GM23248 (cell line): Measurements from ENCODE around the gene SEC24B. TPM values are rescaled to one million over a fixed set of nuclear protein-coding genes. Genes with fewer than 3 reads are reported as not detected.

ENCODE experiments used
- DNase-seq: peaks from one replicate; pipeline ENCODE4 v3.0.0-alpha.2; 2015
- H2AFZ ChIP-seq: fragments of 200-600 bp; sonication (generic); 2 replicates; pipeline ENCODE4 v1.6.1; 2016; ENCODE audit warnings: antibody characterized with exemption
- H3F3A ChIP-seq: fragments of 200-600 bp; sonication (generic); 2 replicates; pipeline ENCODE4 v1.6.1; 2016; ENCODE audit warnings: mild to moderate bottlenecking, antibody characterized with exemption, mixed run types; ENCODE audit not compliant: insufficient read depth
- H3K27ac ChIP-seq: fragments of 200-600 bp; sonication (generic); 2 replicates; pipeline ENCODE4 v1.5.1; 2016; ENCODE audit warnings: mild to moderate bottlenecking
- H3K27me3 ChIP-seq: fragments of 200-600 bp; sonication (generic); replicated peaks from 2 replicates; pipeline ENCODE4 v1.6.1; 2016; ENCODE audit warnings: mild to moderate bottlenecking; ENCODE audit not compliant: insufficient read depth
- H3K36me3 ChIP-seq: fragments of 200-600 bp; sonication (generic); 2 replicates; pipeline ENCODE4 v1.6.1; 2016; ENCODE audit warnings: low read depth, mild to moderate bottlenecking
- H3K4me1 ChIP-seq: fragments of 200-600 bp; sonication (generic); 2 replicates; pipeline ENCODE4 v1.6.1; 2016; ENCODE audit warnings: mild to moderate bottlenecking; ENCODE audit not compliant: insufficient read depth
- H3K4me2 ChIP-seq: fragments of 200-600 bp; sonication (generic); one replicate; pipeline ENCODE4 v1.6.1; 2016; ENCODE audit warnings: mild to moderate bottlenecking; ENCODE audit not compliant: unreplicated experiment
- H3K4me3 ChIP-seq: fragments of 200-600 bp; sonication (generic); 2 replicates; pipeline ENCODE4 v1.5.1; 2016; ENCODE audit warnings: mild to moderate bottlenecking
- H3K79me2 ChIP-seq: fragments of 200-600 bp; sonication (generic); 2 replicates; pipeline ENCODE4 v1.6.1; 2016; ENCODE audit warnings: mild to moderate bottlenecking; ENCODE audit not compliant: insufficient read depth
- H3K9ac ChIP-seq: fragments of 200-600 bp; sonication (generic); 2 replicates; pipeline ENCODE4 v1.6.1; 2016; ENCODE audit warnings: mild to moderate bottlenecking
- H3K9me2 ChIP-seq: fragments of 200-600 bp; sonication (generic); 2 replicates; pipeline ENCODE4 v1.6.1; 2016; ENCODE audit warnings: mixed run types, mild to moderate bottlenecking, moderate library complexity; ENCODE audit not compliant: insufficient read depth
- H3K9me3 ChIP-seq: fragments of 200-600 bp; sonication (generic); one replicate; pipeline ENCODE4 v1.6.1; 2017; ENCODE audit warnings: low read depth
- H4K20me1 ChIP-seq: fragments of 200-600 bp; sonication (generic); 2 replicates; pipeline ENCODE4 v1.6.0; 2016; ENCODE audit not compliant: insufficient read depth
- EZH2 ChIP-seq: fragments of 200-600 bp; sonication (generic); IDR thresholded peaks from 2 replicates; pipeline ENCODE4 v1.6.1; 2018; ENCODE audit warnings: antibody characterized with exemption, mild to moderate bottlenecking; ENCODE audit not compliant: insufficient read depth, poor library complexity, severe bottlenecking
- EZH2phosphoT487 ChIP-seq: fragments of 200-600 bp; sonication (generic); IDR thresholded peaks from 2 replicates; pipeline ENCODE4 v1.6.1; 2018; ENCODE audit warnings: antibody characterized with exemption, moderate library complexity, mild to moderate bottlenecking, low read depth; ENCODE audit not compliant: insufficient read depth
- WGBS, 2 experiments: methylation state at CpG; one replicate each; pipeline ENCODE4 v1.1.6; 2015 to 2017; ENCODE audit warnings: low lambda C conversion rate in 2 of 2, low coverage in 1 of 2; ENCODE audit errors: missing lambda C conversion rate in 2 of 2; 5-methylcytosine and 5-hydroxymethylcytosine counted together
- in situ Hi-C: fragments of 300-500 bp; cut with MboI; formaldehyde crosslinking; loops from 2 replicates; pipeline ENCODE4 v1.15.0; 2020
- polyA plus RNA-seq: library from polyadenylated mRNA; unstranded; fragments of >200 nt; fragmentation: Nextera tagmentation; extraction: Ambion mirVana; gene quantifications from 2 replicates; pipeline ENCODE4 v1.2.1, GENCODE V29; 2016
- total RNA-seq: library from RNA; depleted of rRNA; stranded (reverse); fragments of >200 nt; shearing (Covaris generic); gene quantifications from 2 replicates; pipeline ENCODE4 v1.2.3, GENCODE V29; 2014

SEC24B gene
- total and polyA plus RNA-seq, 2 experiments from 2014 or later = 20.3 to 26.6 TPM

DNA sequence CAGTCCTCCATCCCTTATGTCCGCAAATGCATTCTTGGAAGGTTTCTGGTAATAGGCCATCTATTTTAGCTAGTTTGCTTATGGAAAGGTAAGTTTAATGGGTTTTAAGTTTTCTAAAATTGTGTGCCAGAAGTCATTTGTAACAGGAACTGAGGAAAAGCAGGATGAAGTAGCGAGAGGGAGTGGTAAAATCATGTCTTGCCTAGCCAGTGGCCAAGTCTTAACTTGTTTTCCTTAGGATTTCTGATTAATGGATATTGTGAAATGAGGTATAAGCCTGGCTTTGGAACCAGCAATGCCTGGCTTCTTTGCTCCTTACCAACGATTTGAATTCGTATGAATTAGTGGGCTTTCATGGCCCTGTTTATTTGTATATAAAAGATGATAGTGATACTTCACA is 7.3 kb downstream of the SEC24B start:
- Histone ChIP-seq H3K4me3 (no peak overlapping the region), H3K4me2 (no peak overlapping the region), H3F3A (peaks cover 37% of the 10 kb centered on the region), H3K9ac (no peak overlapping the region), H4K20me1 (peaks cover 38% of the 10 kb centered on the region), H3K79me2 (peaks cover 100% of the 10 kb centered on the region), H3K36me3 (0 out of 2 replicates have a peak, but pooled peaks cover 6% of the 10 kb centered on the region), H3K4me1 (peaks cover 48% of the 10 kb centered on the region), H3K27ac (no peak overlapping the region), H2AFZ (no peak overlapping the region), H3K9me2 (no peaks in the 10 kb centered on the region), H3K27me3 (no peaks in the 10 kb centered on the region), H3K9me3 (no peaks in the 10 kb centered on the region)
- in situ Hi-C loops = no loop called here
- no peak for TF ChIP-seq EZH2phosphoT487
- 57 to 59% methylated on average over 4 of the region's 4 CpGs for WGBS, 2 experiments
- peak; percentile 46 for DNase-seq

DNA sequence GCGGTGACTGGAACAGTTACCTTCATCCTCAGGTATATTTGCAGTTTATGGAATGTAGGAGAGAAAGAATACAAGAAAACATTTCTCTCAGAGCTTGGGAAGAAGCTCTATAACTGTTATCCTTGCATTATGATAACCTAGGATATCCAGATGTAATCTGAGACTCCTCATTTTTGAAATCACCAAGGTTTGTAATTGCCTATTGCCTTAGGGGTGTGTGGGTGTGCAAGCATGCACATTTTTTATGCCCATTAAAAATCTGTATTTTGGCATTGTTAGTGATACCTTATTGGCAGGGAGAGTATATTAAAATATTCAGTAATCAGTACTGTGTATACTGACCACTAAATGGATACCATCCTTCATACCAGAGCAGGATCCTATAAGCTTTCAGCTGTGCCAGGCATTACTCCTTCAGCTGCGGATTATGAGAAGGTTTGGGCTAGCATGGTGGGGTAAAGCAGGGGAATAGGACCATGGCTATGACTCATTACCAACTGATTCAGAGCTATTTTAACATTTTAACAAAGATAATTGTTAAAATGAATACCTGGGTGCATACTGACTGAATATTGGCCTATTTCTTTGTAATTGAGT is 8.3 kb downstream of the SEC24B start:
- H4K20me1 ChIP-seq = peaks cover 35% of the 10 kb centered on the region
- H3K79me2 ChIP-seq = peaks cover 100% of the 10 kb centered on the region
- no peak overlapping the region for H2AFZ ChIP-seq
- in situ Hi-C loops = no loop called here
- peaks cover 37% of the 10 kb centered on the region for H3F3A ChIP-seq
- H3K36me3 ChIP-seq = 0 out of 2 replicates have a peak, but pooled peaks cover 14% of the 10 kb centered on the region
- H3K9me3 ChIP-seq = no peaks in the 10 kb centered on the region
- 94 to 96% methylated on average over 2 of the region's 2 CpGs for WGBS, 2 experiments
- peaks cover 45% of the 10 kb centered on the region for H3K4me1 ChIP-seq
- DNase-seq = peak; percentile 40
- TF ChIP-seq EZH2 (no peak), EZH2phosphoT487 (no peak)
- no peak overlapping the region for H3K4me3 ChIP-seq
- no peak overlapping the region for H3K9ac ChIP-seq
- no peaks in the 10 kb centered on the region for H3K27me3 ChIP-seq
- no peaks in the 10 kb centered on the region for H3K9me2 ChIP-seq
- H3K27ac ChIP-seq = peak overlapping the region; percentile 6; the same call in 1 of the 2 replicates
- peak overlapping the region; percentile 19 for H3K4me2 ChIP-seq

DNA sequence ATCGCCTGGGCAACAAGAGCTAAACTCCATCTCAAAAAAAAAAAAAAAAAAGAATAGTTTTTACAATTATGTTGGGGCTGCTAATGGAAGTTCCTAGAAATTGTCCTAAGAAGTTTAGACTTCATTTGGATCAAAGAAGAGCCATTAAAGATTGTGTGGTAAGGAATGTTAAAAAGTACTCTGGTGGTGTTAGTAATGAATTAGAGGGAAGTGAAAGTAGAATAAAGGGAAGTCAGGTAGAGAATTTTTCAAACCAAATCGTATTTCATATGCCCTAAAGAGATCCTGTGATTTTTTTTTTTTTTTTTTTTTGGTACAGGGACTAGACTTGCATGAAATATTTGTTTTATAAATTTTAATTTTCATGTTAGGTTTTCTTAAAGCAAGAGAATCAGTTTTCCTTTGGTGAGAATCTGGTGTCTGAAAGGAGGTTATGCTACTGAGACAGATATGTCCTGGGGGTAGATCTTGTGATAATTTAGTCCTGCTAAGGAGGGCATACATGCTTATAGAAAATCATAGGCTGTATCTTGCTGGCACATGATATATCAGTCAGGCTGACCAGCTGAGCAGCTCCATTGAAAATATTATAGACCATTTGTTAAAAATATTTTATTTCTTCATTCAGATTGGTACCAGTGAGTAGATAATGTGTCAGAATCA is 10.7 kb downstream of the SEC24B start:
- Histone ChIP-seq H3K27me3 (no peaks in the 10 kb centered on the region), H2AFZ (no peak overlapping the region), H3K9ac (no peak overlapping the region), H3K4me1 (peaks cover 37% of the 10 kb centered on the region), H3K27ac (no peak overlapping the region), H3K9me2 (no peaks in the 10 kb centered on the region), H3K79me2 (peaks cover 100% of the 10 kb centered on the region), H3F3A (peaks cover 37% of the 10 kb centered on the region), H3K36me3 (0 out of 2 replicates have a peak, but pooled peaks cover 14% of the 10 kb centered on the region), H4K20me1 (peaks cover 33% of the 10 kb centered on the region), H3K4me3 (no peak overlapping the region), H3K4me2 (no peak overlapping the region), H3K9me3 (no peaks in the 10 kb centered on the region)
- WGBS, 2 experiments = 78 to 79% methylated on average over 2 of the region's 2 CpGs
- in situ Hi-C loops = no loop called here
- TF ChIP-seq EZH2phosphoT487 (no peak), EZH2 (no peak)
- DNase-seq = no peak

DNA sequence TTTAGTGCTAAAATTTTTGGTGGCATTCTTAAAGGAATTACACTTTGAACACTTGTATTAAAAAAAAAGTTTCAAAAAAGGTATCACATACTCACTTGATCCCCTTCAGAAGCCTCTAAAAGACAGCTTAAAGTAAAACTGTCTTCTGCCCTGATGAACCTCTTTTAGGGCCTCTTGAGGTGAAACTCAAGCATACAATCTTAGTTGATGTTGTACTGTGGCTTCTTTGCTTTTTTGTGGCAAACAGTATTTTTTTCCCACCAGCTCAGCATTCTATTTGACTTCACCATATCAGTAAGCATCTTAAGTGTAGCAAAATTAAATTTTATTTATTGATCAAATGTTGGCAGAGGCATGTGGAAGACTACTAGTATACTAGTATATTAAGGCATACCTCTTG is 13.7 kb downstream of the SEC24B start:
- Histone ChIP-seq H2AFZ (no peak overlapping the region), H3K36me3 (0 out of 2 replicates have a peak, but pooled peaks cover 19% of the 10 kb centered on the region), H3K27me3 (no peaks in the 10 kb centered on the region), H3K4me1 (peaks cover 19% of the 10 kb centered on the region), H3K9me2 (no peaks in the 10 kb centered on the region), H3K79me2 (peaks cover 100% of the 10 kb centered on the region), H3K4me2 (no peak overlapping the region), H3K9me3 (no peaks in the 10 kb centered on the region), H3F3A (peaks cover 20% of the 10 kb centered on the region; the same call in 1 of the 2 replicates), H3K4me3 (no peak overlapping the region), H4K20me1 (peaks cover 16% of the 10 kb centered on the region), H3K27ac (no peak overlapping the region), H3K9ac (no peak overlapping the region)
- TF ChIP-seq EZH2phosphoT487 (no peak), EZH2 (no peak)
- in situ Hi-C loops = no loop called here
- no peak for DNase-seq
